K562 (cell line): ENCODE data around the gene MUC5B. TPM values are rescaled to one million over a fixed set of nuclear protein-coding genes. Genes with fewer than 3 reads are reported as not detected.

Experiments used
- ATAC-seq: fragments of 200-7000 bp; cut with Tn5 transposase; 3 replicates; pipeline ENCODE4 v1.9.1; 2020; ENCODE audit warnings: moderate library complexity
- BruUV-seq: library from RNA; stranded (reverse); fragments of 400-500 nt; replicated peaks from 2 replicates; lab custom pipeline; 2021; lab: Mats Ljungman, UMichigan
- CTCF ChIA-PET: fragments of 300-600 bp; formaldehyde crosslinking; extraction: SDS; loops from one replicate; lab custom pipeline; 2021; ENCODE audit warnings: low intra/inter-chr PET ratio; lab: Yijun Ruan, JAX
- POLR2A ChIA-PET: fragments of 300-600, 350-650 bp; sonication (Branson Sonifier 250); formaldehyde crosslinking; extraction: SDS; loops from one replicate; lab custom pipeline; 2021; ENCODE audit warnings: antibody characterized with exemption, inconsistent platforms; lab: Yijun Ruan, JAX
- DNase-seq, 4 experiments: peaks; one replicate each; pipeline versions ENCODE4 v3.0.0 to v3.0.0-alpha.2; 2011 to 2018; ENCODE audit warnings: low spot score in 3 of 4, mixed read lengths in 3 of 4; ENCODE audit errors: extremely low read depth in 1 of 4
- FAIRE-seq: peaks from 2 replicates; lab custom pipeline; 2011; peaks lifted over from hg19 to GRCh38; lab: Jason Lieb, UNC
- H2AFZ ChIP-seq: 2 replicates; pipeline ENCODE4 v1.6.0; 2011; ENCODE audit warnings: low read depth, low read length, control low read depth, inconsistent platforms
- H3K27ac ChIP-seq: fragments of 200-600 bp; 3 replicates; pipeline ENCODE4 v1.8.0; 2011; ENCODE audit warnings: low read depth, mild to moderate bottlenecking, control low read depth, inconsistent platforms, low read length, moderate library complexity, mixed read lengths; ENCODE audit errors: extremely low read depth
- H3K27me3 ChIP-seq, 2 experiments: fragments of 300-600 bp in 1 of 2; 2 replicates in 1 of 2; 3 replicates in 1 of 2; pipeline versions ENCODE4 v1.6.0 to v1.8.0; 2011; ENCODE audit warnings: inconsistent platforms in 2 of 2, low read length in 2 of 2, mild to moderate bottlenecking in 1 of 2, mixed read lengths in 1 of 2, moderate library complexity in 1 of 2; ENCODE audit not compliant: control insufficient read depth in 2 of 2, insufficient read depth in 2 of 2
- H3K36me3 ChIP-seq: fragments of 300-600 bp; 3 replicates; pipeline ENCODE4 v1.8.0; 2011; ENCODE audit warnings: mild to moderate bottlenecking, low read length, inconsistent platforms; ENCODE audit not compliant: control insufficient read depth, insufficient read depth
- H3K4me1 ChIP-seq, 2 experiments: fragments of 200-600 bp in 1 of 2; replicated peaks in 1 of 2; 2 replicates in 1 of 2; 3 replicates in 1 of 2; pipeline versions ENCODE4 v1.5.1 to v1.8.0; 2011; ENCODE audit warnings: inconsistent platforms in 2 of 2, low read length in 2 of 2, mild to moderate bottlenecking in 1 of 2, mixed read lengths in 1 of 2, moderate library complexity in 1 of 2; ENCODE audit not compliant: control insufficient read depth in 2 of 2, insufficient read depth in 2 of 2
- H3K4me2 ChIP-seq: 2 replicates; pipeline ENCODE4 v1.6.1; 2011; ENCODE audit warnings: low read length, control low read depth, inconsistent platforms, mixed read lengths; ENCODE audit not compliant: insufficient read depth
- H3K4me3 ChIP-seq: fragments of 200-600 bp; sonication (generic), shearing (Covaris generic); 2 replicates; pipeline ENCODE4 v1.5.1; 2016; ENCODE audit warnings: control low read depth, inconsistent platforms
- H3K79me2 ChIP-seq: fragments of 200-600 bp; 3 replicates; pipeline ENCODE4 v1.8.0; 2011; ENCODE audit warnings: low read length, inconsistent platforms; ENCODE audit not compliant: control insufficient read depth, insufficient read depth
- H3K9ac ChIP-seq, 2 experiments: 2 replicates each; pipeline versions ENCODE4 v1.6.0 to v1.6.1; 2011; ENCODE audit warnings: low read depth in 2 of 2, low read length in 2 of 2, control low read depth in 1 of 2, inconsistent platforms in 1 of 2, mild to moderate bottlenecking in 1 of 2, mixed read lengths in 1 of 2; ENCODE audit not compliant: insufficient read depth in 1 of 2
- H3K9me1 ChIP-seq: one replicate; pipeline ENCODE4 v1.6.0; 2011; ENCODE audit warnings: inconsistent platforms, mild to moderate bottlenecking, low read length, moderate library complexity; ENCODE audit not compliant: control insufficient read depth, insufficient read depth
- H3K9me3 ChIP-seq: replicated peaks from 2 replicates; pipeline ENCODE4 v1.5.1; 2011; ENCODE audit warnings: low read depth, low read length, inconsistent platforms; ENCODE audit not compliant: control insufficient read depth, insufficient read depth
- H4K20me1 ChIP-seq: replicated peaks from 2 replicates; pipeline ENCODE4 v1.6.1; 2011; ENCODE audit warnings: low read length, inconsistent platforms, mixed read lengths; ENCODE audit not compliant: control insufficient read depth, insufficient read depth
- DDX20 ChIP-seq: fragments of 450-650 bp; IDR thresholded peaks from 2 replicates; pipeline ENCODE4 v1.6.1; 2016; ENCODE audit warnings: missing genetic modification characterization, low read depth, mild to moderate bottlenecking, missing compliant biosample characterization, moderate library complexity
- ETV6 ChIP-seq, 3 experiments: fragments of 150-350 bp in 1 of 3; sonication (generic) in 1 of 3; formaldehyde crosslinking in 1 of 3; IDR thresholded peaks; 2 replicates each; pipeline versions ENCODE4 v1.6.1 to v1.8.0; 2014 to 2022; ENCODE audit warnings: borderline replicate concordance in 2 of 3, low read depth in 2 of 3, antibody characterized with exemption in 1 of 3, low read length in 1 of 3, mild to moderate bottlenecking in 1 of 3, missing genetic modification reagents in 1 of 3
- FOXA1 ChIP-seq: fragments of 450-650 bp; IDR thresholded peaks from 2 replicates; pipeline ENCODE4 v1.6.1; 2016; ENCODE audit warnings: mild to moderate bottlenecking, borderline replicate concordance
- KLF10 ChIP-seq: fragments of 250-450 bp; sonication (Bioruptor Pico); IDR thresholded peaks from 2 replicates; pipeline ENCODE4 v1.6.1; 2021; ENCODE audit warnings: matching md5 sums
- TCF15 ChIP-seq: fragments of 250-450 bp; sonication (Bioruptor Pico); IDR thresholded peaks from 2 replicates; pipeline ENCODE4 v1.8.0; 2022; ENCODE audit warnings: moderate library complexity, mild to moderate bottlenecking, inconsistent platforms
- ZNF316 ChIP-seq: fragments of 450-650 bp; IDR thresholded peaks from 2 replicates; pipeline ENCODE4 v1.6.1; 2016
- WGBS: fragments of 100-300 bp; shearing (Covaris generic); methylation state at CpG from one replicate; pipeline ENCODE4 v1.1.6; 2016; ENCODE audit warnings: low coverage, mixed read lengths; ENCODE audit not compliant: insufficient coverage; ENCODE audit errors: missing lambda C conversion rate; 5-methylcytosine and 5-hydroxymethylcytosine counted together
- in situ Hi-C: fragments of 300-500 bp; cut with MboI; formaldehyde crosslinking; loops from 4 replicates; pipeline ENCODE4 v1.15.0; 2018; ENCODE audit warnings: inconsistent platforms, mixed read lengths
- intact Hi-C: fragments of 100-400 bp; cut with micrococcal nuclease; formaldehyde crosslinking; loops from 2 replicates; pipeline ENCODE4 v1.14.2; 2022
- polyA plus RNA-seq, 8 experiments: library from polyadenylated mRNA; depleted of rRNA in 4 of 8; stranded (reverse) in 5 of 8; unstranded in 3 of 8; fragments of >200 nt; fragmentation: Nextera tagmentation in 2 of 8; fragmentation: Illumina TruSeq in 1 of 8; extraction: Ambion mirVana in 2 of 8; extraction: Trizol in 1 of 8; gene quantifications; 2 replicates each; pipeline versions ENCODE4 v1.2.1 to v1.2.3, GENCODE V29; 2011 to 2014; ENCODE audit warnings: inconsistent platforms in 1 of 8, missing spikeins in 1 of 8
- total RNA-seq, 7 experiments: library from RNA; depleted of rRNA in 6 of 7; stranded (reverse); fragments of >200 nt in 6 of 7; fragmentation: Illumina TruSeq in 2 of 7; extraction: Trizol in 2 of 7; gene quantifications; 2 replicates each; pipeline versions ENCODE4 v1.2.1 to v1.2.3, GENCODE V29; 2011 to 2021; ENCODE audit warnings: low replicate concordance in 1 of 7
- TF ChIP-seq, protein P1 (sequence below): fragments of 450-650 bp; conservative IDR thresholded peaks from 2 replicates; pipeline ENCODE4 v1.6.1; 2016; ENCODE audit warnings: missing genetic modification characterization, low read depth, mild to moderate bottlenecking, missing compliant biosample characterization, moderate library complexity

Gene MUC5B
- total and polyA plus RNA-seq, 9 of the 15 experiments (the other 6 are each of a cell fraction or from before 2014, with no cell fraction given) = 0.04 to 0.95 TPM; not detected in 7

DNA sequence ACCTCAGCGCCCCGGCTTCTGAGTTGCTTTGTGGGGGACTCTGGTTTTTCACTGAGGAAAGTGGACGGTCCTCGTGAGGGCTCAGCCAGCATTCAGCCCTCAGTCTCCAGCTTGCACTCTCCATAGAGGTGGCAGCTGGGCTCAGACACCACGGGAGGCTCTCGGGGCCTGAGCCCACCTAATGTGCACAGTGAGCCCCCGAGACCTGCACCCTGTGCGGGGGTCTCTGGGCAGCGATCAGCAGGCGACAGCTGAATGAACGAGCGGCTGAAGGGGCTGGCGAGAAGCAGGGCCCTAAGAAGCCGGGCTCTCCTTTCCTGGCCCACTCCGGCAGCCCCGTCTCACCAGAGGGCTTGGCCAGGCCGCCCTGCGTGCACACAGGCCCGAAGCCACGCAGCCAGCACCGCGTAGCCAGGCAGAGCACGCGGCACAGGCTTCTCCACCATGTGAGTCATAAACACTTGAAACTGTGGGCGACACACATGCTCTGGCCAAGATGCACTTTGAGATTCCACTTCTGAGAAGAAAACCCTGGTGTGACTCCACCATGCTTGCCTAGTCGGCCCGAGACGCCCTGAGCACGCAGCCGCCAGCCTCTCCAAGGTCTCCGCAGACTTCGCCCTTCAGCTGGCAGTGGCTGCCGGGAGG is 58.6 kb downstream of the MUC5B start:
- H3K27me3 ChIP-seq = no peaks in the 10 kb centered on the region
- CTCF ChIA-PET = no interaction called here
- 88% methylated on average over 31 of the region's 33 CpGs for WGBS
- intact Hi-C loops = no loop called here
- no peak for FAIRE-seq
- POLR2A ChIA-PET = no interaction called here
- no peak overlapping the region for H3K4me3 ChIP-seq
- no peak overlapping the region for H3K4me2 ChIP-seq
- no peak overlapping the region; a peak in 1 of 4 replicates for H3K9ac ChIP-seq
- ATAC-seq = no peak
- DNase-seq = no peak
- no peak overlapping the region for H2AFZ ChIP-seq
- no peaks in the 10 kb centered on the region for H3K79me2 ChIP-seq
- BruUV-seq = no TSS peak
- in situ Hi-C loops = no loop called here
- H3K36me3 ChIP-seq = peaks cover 45% of the 10 kb centered on the region; the same call in 1 of the 3 replicates
- H4K20me1 ChIP-seq = no peaks in the 10 kb centered on the region
- H3K27ac ChIP-seq = no peak overlapping the region
- TF ChIP-seq ZNF316 (no peak), DDX20 (tag) (no peak), TCF15 (CRISPR knock-in tag) (no peak), FOXA1 (no peak), ETV6 (IDR thresholded peaks at IDR 0.05; ENCODE audit: borderline replicate concordance in 1 of 2, low read depth in 2 of 2, low read length in 1 of 2) (no peak), ETV6 (CRISPR knock-in tag; IDR thresholded peaks at IDR 0.05; ENCODE audit: borderline replicate concordance) (no peak), KLF10 (CRISPR knock-in tag) (no peak)
- TF ChIP-seq, protein P1, sequence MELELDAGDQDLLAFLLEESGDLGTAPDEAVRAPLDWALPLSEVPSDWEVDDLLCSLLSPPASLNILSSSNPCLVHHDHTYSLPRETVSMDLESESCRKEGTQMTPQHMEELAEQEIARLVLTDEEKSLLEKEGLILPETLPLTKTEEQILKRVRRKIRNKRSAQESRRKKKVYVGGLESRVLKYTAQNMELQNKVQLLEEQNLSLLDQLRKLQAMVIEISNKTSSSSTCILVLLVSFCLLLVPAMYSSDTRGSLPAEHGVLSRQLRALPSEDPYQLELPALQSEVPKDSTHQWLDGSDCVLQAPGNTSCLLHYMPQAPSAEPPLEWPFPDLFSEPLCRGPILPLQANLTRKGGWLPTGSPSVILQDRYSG = no peak
- H3K4me1 ChIP-seq = peaks cover 0 to 10% of the 10 kb centered on the region in 2 experiments; a peak in 1 of 5 replicates
- H3K9me1 ChIP-seq = peaks cover 5% of the 10 kb centered on the region
- no peaks in the 10 kb centered on the region for H3K9me3 ChIP-seq
